ENCODE results near the gene MACROH2A2. TPM values are rescaled to one million over a fixed set of nuclear protein-coding genes. Genes with fewer than 3 reads are reported as not detected.

MACROH2A2 gene
- total and polyA plus RNA-seq, 10 of the 15 experiments (the other 5 are each of a cell fraction or from before 2014, with no cell fraction given): 0.14 to 0.24 TPM; not detected in 8

DNA sequence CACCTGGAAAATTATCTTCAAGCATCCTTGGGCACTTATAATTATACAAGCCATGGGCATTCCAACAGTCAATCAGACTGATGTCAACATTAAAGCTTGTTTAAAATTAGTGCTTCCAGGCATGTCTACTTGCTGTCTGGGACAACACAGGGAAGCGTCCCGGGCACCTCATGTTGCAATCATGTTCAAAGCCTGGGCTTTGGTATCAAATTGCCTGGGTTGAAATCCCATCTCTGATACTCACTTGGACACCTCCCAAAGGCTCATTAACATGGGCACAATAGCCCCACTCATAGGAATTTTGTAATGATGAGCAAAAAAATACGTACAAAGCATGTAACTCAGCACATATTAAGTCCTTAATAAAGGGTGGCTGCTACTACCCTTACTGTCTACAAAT is 65.5 kb downstream of the MACROH2A2 start:
- Histone ChIP-seq H3K9ac (ENCODE audit: control insufficient read depth, insufficient read depth, low read length) (no peak overlapping the region), H3K4me2 (ENCODE audit: control insufficient read depth, insufficient read depth) (no peak overlapping the region), H3K27me3 (replicated peaks in 1 of 2; ENCODE audit: control insufficient read depth in 2 of 2, insufficient read depth in 2 of 2, low read length in 1 of 2) (no peaks in the 10 kb centered on the region), H3K79me2 (ENCODE audit: control insufficient read depth, insufficient read depth, low read length) (no peaks in the 10 kb centered on the region), H3K9me3 (replicated peaks; ENCODE audit: control insufficient read depth, insufficient read depth, low read length) (no peaks in the 10 kb centered on the region), H4K20me1 (ENCODE audit: control insufficient read depth, insufficient read depth) (no peaks in the 10 kb centered on the region), H3K4me1 (ENCODE audit: control insufficient read depth, insufficient read depth, low read length) (no peaks in the 10 kb centered on the region), H3K27ac (ENCODE audit: control insufficient read depth, insufficient read depth) (no peak overlapping the region), H3K4me3 (no peak overlapping the region), H2AFZ (ENCODE audit: control insufficient read depth, low read depth, low read length) (no peak overlapping the region), H3K36me3 (ENCODE audit: control insufficient read depth in 2 of 2, insufficient read depth in 2 of 2, low read length in 1 of 2) (peaks cover 24 to 26% of the 10 kb centered on the region in 2 experiments; a peak in 3 of 4 replicates)
- ChIA-PET POLR2A (interaction anchor here (2.3 kb wide), 1 partner anchor 28 kb away, joined by 8 read pairs; the partner anchor contains the start of gene TYSND1), CTCF (interaction anchor here (0.9 to 8.4 kb wide), 9 partner anchors 8 to 247 kb away, joined by 3 to 173 read pairs (median 6); partner anchors contain the start of gene TYSND1), RAD21 (ENCODE audit: unreplicated experiment) (interaction anchor here (5.1 kb wide), 1 partner anchor 28 kb away, joined by 46 read pairs; the partner anchor contains the start of gene TYSND1), SMC1A (ENCODE audit: uncharacterized antibody, unreplicated experiment) (interaction anchor here (0.7 to 4.9 kb wide), 6 partner anchors 11 to 246 kb away, joined by 3 to 42 read pairs (median 3); partner anchors contain the start of gene TYSND1)
- in situ Hi-C loops (cut with MboI): no loop called here
- ATAC-seq: no peak
- DNase-seq (ENCODE audit: low read depth, low spot score): no peak
- BruUV-seq (replicated peaks): no TSS peak
- TF ChIP-seq SIN3A (IDR thresholded peaks at IDR 0.05; ENCODE audit: low read depth, low read length): no peak
- TF ChIP-seq MTA2 (IDR thresholded peaks at IDR 0.05; ENCODE audit: low read depth): no peak
- no peak for TF ChIP-seq IKZF2 (IDR thresholded peaks at IDR 0.05)
- TF ChIP-seq DPF2 (IDR thresholded peaks at IDR 0.05): no peak
- TF ChIP-seq, protein P1, sequence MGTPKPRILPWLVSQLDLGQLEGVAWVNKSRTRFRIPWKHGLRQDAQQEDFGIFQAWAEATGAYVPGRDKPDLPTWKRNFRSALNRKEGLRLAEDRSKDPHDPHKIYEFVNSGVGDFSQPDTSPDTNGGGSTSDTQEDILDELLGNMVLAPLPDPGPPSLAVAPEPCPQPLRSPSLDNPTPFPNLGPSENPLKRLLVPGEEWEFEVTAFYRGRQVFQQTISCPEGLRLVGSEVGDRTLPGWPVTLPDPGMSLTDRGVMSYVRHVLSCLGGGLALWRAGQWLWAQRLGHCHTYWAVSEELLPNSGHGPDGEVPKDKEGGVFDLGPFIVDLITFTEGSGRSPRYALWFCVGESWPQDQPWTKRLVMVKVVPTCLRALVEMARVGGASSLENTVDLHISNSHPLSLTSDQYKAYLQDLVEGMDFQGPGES (IDR thresholded peaks at IDR 0.05): no peak
- no peak for TF ChIP-seq POLR2AphosphoS5 (IDR thresholded peaks at IDR 0.05; ENCODE audit: low read length)
- no peak for TF ChIP-seq MEF2B (IDR thresholded peaks at IDR 0.05; ENCODE audit: partially characterized antibody, poor library complexity, severe bottlenecking)
- TF ChIP-seq POLR2A (IDR thresholded peaks at IDR 0.05; ENCODE audit: low read depth, low read length): no peak
- TF ChIP-seq, protein P2, sequence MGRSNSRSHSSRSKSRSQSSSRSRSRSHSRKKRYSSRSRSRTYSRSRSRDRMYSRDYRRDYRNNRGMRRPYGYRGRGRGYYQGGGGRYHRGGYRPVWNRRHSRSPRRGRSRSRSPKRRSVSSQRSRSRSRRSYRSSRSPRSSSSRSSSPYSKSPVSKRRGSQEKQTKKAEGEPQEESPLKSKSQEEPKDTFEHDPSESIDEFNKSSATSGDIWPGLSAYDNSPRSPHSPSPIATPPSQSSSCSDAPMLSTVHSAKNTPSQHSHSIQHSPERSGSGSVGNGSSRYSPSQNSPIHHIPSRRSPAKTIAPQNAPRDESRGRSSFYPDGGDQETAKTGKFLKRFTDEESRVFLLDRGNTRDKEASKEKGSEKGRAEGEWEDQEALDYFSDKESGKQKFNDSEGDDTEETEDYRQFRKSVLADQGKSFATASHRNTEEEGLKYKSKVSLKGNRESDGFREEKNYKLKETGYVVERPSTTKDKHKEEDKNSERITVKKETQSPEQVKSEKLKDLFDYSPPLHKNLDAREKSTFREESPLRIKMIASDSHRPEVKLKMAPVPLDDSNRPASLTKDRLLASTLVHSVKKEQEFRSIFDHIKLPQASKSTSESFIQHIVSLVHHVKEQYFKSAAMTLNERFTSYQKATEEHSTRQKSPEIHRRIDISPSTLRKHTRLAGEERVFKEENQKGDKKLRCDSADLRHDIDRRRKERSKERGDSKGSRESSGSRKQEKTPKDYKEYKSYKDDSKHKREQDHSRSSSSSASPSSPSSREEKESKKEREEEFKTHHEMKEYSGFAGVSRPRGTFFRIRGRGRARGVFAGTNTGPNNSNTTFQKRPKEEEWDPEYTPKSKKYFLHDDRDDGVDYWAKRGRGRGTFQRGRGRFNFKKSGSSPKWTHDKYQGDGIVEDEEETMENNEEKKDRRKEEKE (IDR thresholded peaks at IDR 0.05): no peak
- TF ChIP-seq, protein P3, sequence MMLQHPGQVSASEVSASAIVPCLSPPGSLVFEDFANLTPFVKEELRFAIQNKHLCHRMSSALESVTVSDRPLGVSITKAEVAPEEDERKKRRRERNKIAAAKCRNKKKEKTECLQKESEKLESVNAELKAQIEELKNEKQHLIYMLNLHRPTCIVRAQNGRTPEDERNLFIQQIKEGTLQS (IDR thresholded peaks at IDR 0.05; ENCODE audit: borderline replicate concordance, extremely low read depth, low read depth, low read length): no peak
- TF ChIP-seq CBX3 (IDR thresholded peaks at IDR 0.05; ENCODE audit: borderline replicate concordance, low read depth): no peak
- TF ChIP-seq POLR2AphosphoS2 (IDR thresholded peaks at IDR 0.05; ENCODE audit: low read depth, low read length): no peak
- no peak for TF ChIP-seq RUNX3 (IDR thresholded peaks at IDR 0.05; ENCODE audit: low read length)
- TF ChIP-seq ZNF622 (IDR thresholded peaks at IDR 0.05): no peak
- no peak for TF ChIP-seq PAX5 (IDR thresholded peaks at IDR 0.05; ENCODE audit: borderline replicate concordance, low read depth, low read length)
- TF ChIP-seq EED (IDR thresholded peaks at IDR 0.05; ENCODE audit: low read depth): no peak
- TF ChIP-seq, protein P4, sequence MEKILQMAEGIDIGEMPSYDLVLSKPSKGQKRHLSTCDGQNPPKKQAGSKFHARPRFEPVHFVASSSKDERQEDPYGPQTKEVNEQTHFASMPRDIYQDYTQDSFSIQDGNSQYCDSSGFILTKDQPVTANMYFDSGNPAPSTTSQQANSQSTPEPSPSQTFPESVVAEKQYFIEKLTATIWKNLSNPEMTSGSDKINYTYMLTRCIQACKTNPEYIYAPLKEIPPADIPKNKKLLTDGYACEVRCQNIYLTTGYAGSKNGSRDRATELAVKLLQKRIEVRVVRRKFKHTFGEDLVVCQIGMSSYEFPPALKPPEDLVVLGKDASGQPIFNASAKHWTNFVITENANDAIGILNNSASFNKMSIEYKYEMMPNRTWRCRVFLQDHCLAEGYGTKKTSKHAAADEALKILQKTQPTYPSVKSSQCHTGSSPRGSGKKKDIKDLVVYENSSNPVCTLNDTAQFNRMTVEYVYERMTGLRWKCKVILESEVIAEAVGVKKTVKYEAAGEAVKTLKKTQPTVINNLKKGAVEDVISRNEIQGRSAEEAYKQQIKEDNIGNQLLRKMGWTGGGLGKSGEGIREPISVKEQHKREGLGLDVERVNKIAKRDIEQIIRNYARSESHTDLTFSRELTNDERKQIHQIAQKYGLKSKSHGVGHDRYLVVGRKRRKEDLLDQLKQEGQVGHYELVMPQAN (conservative IDR thresholded peaks at IDR 0.05): no peak
- no peak for TF ChIP-seq FOXM1 (IDR thresholded peaks at IDR 0.05; ENCODE audit: low read depth, low read length)
- intact Hi-C loops (cut with micrococcal nuclease; ENCODE audit: unreplicated experiment): no loop called here
- FAIRE-seq: no peak
- WGBS (ENCODE audit: insufficient coverage, insufficient replicate concordance, low lambda C conversion rate, missing lambda C conversion rate): 95% methylated on average over 3 of the region's 3 CpGs

All from GM12878 (cell line).